SH-SY5Y (cell line): ENCODE results near the gene ARHGAP32.

ENCODE experiments used
- GATA2 ChIP-seq: IDR thresholded peaks from 2 replicates; pipeline ENCODE4 v1.6.1; 2011; ENCODE audit warnings: mild to moderate bottlenecking, low read depth, low read length
- GATA3 ChIP-seq: IDR thresholded peaks from 2 replicates; pipeline ENCODE4 v1.6.1; 2011; ENCODE audit warnings: low read depth, mild to moderate bottlenecking, low read length, moderate library complexity

DNA sequence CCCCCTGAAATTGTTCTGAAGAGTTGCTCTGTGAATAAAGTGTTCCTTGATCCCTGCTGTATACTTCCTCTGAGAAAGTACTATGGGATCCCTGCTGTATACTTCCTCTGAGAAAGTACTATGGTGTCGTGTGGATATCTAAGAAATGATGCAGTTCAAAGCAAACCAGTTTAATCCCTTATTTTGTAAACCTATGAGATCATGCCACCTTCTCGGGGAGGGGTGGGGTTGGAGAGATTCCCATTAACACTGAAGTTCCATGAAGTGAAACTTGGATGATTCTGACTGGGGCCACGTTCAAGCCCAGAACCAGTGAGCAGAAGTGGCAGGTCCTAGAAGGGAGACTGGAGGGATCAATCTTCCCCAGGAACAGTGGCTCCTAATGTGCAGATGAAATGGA is 236.5 kb downstream of the ARHGAP32 start:
- TF ChIP-seq GATA2 (no peak), GATA3 (no peak)
